Activated naive CD4-positive, alpha-beta T cell treated with anti-CD3 and anti-CD28 coated beads, Interleukin-2, amount 50 U/mL, for 16 hours (primary cell): ENCODE data around the gene TAS1R1.
A peak's percentile ranks its signal among the peaks of the same experiment; 100 is the strongest.

Source experiments
- DNase-seq: peaks from one replicate; pipeline ENCODE4 v3.0.0-alpha.2; 2020

TAS1R1 gene

DNA sequence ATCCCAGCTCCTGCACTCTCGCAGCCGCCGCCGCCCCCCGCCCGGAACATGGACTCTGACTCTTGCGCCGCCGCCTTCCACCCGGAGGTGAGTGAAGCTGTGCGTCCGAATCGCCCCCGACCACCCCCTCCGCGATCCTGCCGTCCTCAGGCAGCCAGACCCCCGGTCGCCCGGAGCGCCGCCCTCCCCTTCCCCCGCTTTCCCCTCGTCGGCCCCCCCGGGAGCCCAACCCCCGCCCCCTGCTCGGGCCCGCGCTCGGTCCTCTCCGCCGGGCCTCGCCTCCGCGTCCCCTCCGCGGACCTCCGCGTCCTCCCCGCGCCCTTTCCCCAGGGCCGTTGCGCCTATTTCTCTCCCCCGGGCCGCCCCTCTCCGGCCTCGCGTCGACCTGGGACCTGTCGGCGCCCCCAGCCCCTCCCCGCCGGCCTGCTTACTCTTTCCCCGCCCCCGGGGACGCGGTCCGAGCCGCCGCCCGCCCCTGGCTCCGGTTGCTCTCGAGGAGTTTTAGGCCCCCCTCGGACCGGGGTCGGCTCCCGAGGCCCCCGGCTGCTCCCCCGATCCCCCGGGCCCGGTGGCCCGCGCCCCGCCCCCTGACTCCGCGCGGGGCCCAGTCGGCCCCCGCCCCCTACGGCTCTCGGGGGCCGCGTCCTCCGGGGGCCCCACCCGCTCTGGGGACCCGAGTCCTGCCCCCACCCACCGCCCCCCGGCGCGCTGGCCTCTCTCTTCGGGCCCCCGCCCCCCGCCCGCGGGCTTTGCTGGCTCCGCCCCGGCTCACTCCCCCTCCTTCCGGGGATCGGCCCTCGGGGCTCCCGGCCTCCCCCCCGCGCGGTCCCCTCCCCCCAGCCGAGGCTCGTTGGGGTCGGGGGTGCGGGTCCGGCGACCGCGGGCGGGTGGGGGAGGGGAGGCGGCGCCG, 59.2 kb downstream of the TAS1R1 start:
- peak; percentile 66 for DNase-seq

DNA sequence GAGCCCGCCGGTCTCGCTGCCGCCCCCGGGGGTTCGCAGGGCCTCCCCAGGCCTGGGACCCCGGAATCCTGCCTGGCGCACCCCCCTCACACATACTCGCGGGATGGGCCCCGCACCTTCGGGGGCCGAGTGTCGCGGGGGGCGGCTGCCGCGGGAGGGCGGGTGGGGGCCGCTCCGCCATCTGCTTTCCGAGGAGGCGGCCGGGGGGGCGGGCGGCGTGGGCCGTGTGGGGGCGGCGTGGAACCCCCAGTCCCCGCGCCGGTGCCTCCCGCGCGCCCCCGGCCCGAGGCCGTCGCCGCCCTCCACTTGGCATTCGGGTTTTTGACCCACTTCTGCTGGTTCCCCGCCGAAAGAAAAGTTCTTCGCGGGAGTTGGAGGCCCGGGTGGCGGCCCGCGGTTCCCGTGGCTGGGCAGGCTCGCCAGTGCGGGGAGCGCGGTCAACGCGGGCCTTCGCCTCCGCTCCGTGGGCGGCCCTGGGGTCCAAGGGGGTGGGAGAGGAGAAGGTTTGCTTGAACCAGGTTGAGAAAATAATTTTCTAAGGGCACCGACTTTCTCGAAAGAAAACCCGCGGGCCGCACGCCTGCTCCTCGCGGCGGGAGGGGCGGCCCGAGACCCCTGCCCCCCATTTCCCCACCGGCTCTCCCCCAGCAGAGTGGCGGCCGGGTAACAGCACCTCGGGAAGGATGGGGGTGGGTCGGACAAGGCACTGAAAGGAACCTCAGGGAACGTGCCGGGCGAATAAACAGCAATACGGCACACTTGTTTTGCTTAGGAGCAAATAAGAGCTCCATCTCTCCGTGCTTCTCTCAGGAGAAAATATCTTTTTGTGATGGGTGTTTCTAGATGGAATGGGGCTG, 60.0 kb downstream of the TAS1R1 start:
- DNase-seq: peak; percentile 33

DNA sequence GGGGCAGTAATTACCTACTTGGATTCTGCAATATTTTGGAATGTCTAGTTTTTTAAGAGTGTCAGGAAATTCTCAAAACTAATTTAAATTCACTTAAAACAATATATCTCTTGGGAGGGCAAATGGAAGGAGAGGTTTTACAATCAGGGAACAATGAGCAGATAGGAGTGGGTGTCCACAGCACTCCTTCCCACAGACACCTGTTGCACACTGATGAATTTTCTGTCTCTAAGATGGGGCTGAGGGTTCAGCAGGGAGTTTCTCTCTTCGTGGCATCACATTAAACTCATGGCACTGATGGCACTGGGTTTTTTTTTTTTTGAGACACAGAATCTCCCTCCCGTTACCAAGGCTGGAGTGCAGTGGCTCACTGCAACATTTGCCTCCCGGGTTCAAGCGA, 63.9 kb downstream of the TAS1R1 start:
- DNase-seq: no peak

- DNase-seq: no peak
These were observed 66.6 kb downstream of the TAS1R1 start for GRCh38 chr1:6621429-6622391.

DNA sequence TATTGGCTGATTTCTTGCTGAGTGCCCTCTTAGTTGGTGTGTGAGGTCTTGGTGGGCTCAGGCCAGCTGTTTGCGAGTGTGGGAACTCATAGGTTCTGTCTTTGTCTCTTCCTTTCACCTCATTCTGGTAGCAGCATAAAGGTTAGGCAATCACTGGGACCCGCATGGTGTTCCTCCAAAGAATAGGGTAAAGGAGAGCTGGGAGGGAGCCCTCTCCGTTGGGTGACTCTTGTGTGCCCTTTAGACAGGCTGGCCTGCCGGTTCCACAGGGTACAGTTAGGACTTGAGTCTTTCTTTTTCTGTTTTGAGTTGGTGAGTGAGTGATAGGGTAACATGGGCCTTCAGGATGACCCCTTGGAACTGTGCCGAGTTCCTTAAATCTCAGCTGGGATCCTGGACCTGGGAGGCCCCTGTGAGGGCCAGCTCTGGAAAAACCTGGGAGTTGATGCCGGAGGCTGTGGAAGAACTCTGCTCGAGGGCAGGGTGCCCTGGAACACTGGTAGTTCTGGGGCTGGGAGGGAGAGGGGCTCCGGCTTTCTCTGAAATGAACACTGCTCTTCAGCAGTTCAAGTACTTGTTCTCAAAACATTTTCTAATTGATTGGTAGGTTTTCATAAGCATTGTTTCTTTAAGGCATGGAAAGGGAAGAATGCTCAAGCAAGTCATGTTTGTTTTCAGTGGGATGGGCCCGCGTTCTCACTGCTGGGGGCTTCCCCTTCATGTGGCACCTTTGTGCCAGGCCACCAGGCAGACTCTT, 67.5 kb downstream of the TAS1R1 start:
- no peak for DNase-seq

- DNase-seq: no peak
These were observed 68.3 kb downstream of the TAS1R1 start for GRCh38 chr1:6623269-6623965.

GRCh38 chr1:6624710-6625583, 69.8 kb downstream of the TAS1R1 start, which contains the start of gene THAP3:
Gene THAP3, plus strand, starts transcription at chr1:6624868. Its CDS starts 351 bp downstream, at chr1:6625219.
- peak; percentile 90 for DNase-seq

DNA sequence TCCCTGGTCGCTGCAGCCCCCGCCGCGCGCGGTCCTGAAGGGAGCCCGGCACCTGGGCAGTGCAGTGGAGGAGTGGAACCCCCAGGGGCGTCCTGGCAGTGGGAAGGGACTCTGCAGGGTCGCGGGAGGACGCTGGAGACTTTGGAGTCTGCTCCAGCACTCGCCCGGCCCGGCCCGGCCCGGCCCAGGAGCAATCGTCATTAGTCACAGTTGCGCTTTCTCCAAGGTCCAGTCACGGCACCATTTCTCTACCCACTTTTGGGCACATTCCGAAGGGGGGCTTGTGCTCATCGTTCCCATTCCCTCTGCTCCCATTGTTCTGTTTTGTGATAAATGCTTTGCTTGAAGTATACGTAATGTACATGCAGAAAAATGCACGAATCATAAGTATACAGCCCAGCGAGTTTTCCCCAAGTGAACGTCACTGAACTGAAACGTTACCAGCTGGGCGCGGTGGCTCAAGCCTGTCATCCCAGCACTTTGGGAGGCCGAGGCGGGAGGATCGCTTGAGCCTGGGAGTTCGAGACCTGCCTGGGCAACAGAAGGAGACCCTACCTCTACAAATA, 70.6 kb downstream of the TAS1R1 start:
- no peak for DNase-seq

DNA sequence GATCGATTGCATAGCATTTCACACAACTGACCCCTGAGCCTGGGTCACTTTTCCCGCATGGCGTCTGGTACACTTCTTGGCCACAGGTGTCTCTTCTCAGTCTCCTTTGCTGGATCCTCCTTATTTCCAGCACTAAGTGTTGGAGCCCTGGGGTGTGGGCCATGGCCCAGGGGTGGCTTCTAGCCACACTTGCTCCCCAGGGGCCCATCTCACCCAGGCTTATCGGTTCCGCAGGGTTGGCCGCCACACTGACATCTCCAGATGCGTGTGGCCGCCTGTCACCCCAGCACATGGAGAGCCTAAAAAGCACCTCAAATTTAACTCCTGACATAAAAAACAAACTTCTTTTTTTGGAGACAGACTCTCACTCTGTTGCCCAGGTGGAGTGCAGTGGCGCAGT, 71.9 kb downstream of the TAS1R1 start:
- DNase-seq: no peak

DNA sequence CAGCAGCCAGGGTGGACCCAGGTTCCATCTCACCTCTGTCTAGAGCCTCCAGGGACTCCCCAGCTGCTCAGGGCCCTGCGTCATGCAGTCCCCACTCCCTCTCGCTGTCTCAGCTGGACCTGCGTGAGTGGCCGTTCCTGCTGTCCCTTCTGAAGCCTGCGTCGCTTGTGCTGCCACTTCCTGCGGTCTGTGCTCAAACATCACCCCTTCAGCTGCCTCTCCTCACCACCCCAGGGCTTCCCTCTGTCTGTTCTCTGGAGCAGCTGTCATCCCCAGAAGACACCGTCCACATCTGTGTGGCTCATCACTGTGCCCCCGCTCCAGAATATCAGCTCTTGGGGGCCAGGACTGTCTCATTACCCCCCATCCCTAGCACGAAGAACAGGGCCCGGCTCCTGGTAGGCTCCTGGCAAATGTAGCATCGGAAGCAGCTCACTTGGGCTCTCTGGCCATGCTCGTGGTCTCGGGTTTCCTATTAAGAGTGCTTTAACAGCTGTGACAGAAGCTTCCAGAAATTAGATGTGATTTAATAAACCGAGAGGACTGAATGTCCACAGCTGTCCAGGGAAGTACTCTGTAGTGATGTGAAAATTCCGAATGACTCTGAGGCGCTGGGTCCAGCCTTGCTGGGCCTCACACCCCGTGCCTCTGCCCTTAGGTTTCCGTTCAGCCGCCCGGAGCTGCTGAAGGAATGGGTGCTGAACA, 72.9 kb downstream of the TAS1R1 start:
- no peak for DNase-seq

GRCh38 chr1:6628971-6629479, 73.9 kb downstream of the TAS1R1 start:
- no peak for DNase-seq
